Right lobe of liver (tissue), 4 donors: ENCODE results near the gene ST7L.

ENCODE experiments used
- POLR2A ChIP-seq: fragments of 450-650 bp; IDR thresholded peaks from one replicate; pipeline ENCODE4 v1.6.1; 2017; ENCODE audit warnings: antibody characterized with exemption, mild to moderate bottlenecking
- TF ChIP-seq, protein P1 (sequence below), 4 donors: fragments of 200-600 bp in 3 of 4; fragments of 450-650 bp in 1 of 4; IDR thresholded peaks; one replicate each; pipeline versions ENCODE4 v1.5.1 to v1.8.0; 2016 to 2022; ENCODE audit warnings: antibody characterized with exemption in 4 of 4, mild to moderate bottlenecking in 2 of 4
- donor health status: DM: no; HTN: no; CAD: no.
- donor health status: DM: no; HTN: no; CAD: no.
- donor health status: DM: no; HTN: yes; CAD: no.

DNA sequence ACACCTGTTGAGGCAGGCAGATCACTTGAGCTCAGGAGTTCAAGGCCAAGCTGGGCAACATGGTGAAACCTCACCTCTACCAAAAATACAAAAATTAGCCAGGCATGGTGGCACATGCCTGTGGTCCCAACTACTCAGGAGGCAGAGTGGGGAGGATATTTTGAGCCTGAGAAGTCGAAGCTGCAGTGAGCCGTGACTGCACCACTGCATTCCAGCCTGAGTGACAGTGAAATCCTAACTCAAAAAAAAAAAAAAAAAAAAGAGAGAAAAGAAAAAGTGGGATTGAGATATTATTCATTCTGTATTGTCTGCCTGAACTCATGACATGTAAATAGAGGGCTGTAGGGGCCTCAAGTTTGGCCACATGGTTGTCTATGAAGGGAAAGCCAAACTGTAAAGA is 72.9 kb downstream of the ST7L start:
- TF ChIP-seq, protein P1, sequence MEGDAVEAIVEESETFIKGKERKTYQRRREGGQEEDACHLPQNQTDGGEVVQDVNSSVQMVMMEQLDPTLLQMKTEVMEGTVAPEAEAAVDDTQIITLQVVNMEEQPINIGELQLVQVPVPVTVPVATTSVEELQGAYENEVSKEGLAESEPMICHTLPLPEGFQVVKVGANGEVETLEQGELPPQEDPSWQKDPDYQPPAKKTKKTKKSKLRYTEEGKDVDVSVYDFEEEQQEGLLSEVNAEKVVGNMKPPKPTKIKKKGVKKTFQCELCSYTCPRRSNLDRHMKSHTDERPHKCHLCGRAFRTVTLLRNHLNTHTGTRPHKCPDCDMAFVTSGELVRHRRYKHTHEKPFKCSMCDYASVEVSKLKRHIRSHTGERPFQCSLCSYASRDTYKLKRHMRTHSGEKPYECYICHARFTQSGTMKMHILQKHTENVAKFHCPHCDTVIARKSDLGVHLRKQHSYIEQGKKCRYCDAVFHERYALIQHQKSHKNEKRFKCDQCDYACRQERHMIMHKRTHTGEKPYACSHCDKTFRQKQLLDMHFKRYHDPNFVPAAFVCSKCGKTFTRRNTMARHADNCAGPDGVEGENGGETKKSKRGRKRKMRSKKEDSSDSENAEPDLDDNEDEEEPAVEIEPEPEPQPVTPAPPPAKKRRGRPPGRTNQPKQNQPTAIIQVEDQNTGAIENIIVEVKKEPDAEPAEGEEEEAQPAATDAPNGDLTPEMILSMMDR (IDR thresholded peaks at IDR 0.05) = no peak
- no peak for TF ChIP-seq POLR2A
